ENCODE measurements around the gene MBIP.
"Not testable (repeated sequence)": the region's sequence is repeated elsewhere in the genome, so short reads cannot be mapped to it uniquely, and the experiment has no call there.

Gene MBIP, protein sequence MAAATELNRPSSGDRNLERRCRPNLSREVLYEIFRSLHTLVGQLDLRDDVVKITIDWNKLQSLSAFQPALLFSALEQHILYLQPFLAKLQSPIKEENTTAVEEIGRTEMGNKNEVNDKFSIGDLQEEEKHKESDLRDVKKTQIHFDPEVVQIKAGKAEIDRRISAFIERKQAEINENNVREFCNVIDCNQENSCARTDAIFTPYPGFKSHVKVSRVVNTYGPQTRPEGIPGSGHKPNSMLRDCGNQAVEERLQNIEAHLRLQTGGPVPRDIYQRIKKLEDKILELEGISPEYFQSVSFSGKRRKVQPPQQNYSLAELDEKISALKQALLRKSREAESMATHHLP

GRCh38 chr14:36320200-36320896 lies at the start of gene MBIP:
Gene MBIP (minus strand): TSS chr14:36320637. CDS start chr14:36320588, 49 bp downstream.
- peak; percentile 91 for DNase-seq

- no peak for DNase-seq
Observed at GRCh38 chr14:36367985-36368774, 47.7 kb upstream of the MBIP start.

GRCh38 chr14:36365766-36366165 lies 45.3 kb upstream of the MBIP start:
- no peak for DNase-seq

GRCh38 chr14:36363704-36364103 lies 43.3 kb upstream of the MBIP start:
- DNase-seq, result no peak

- DNase-seq, result no peak
Observed at GRCh38 chr14:36362648-36363047, 42.2 kb upstream of the MBIP start.

DNA sequence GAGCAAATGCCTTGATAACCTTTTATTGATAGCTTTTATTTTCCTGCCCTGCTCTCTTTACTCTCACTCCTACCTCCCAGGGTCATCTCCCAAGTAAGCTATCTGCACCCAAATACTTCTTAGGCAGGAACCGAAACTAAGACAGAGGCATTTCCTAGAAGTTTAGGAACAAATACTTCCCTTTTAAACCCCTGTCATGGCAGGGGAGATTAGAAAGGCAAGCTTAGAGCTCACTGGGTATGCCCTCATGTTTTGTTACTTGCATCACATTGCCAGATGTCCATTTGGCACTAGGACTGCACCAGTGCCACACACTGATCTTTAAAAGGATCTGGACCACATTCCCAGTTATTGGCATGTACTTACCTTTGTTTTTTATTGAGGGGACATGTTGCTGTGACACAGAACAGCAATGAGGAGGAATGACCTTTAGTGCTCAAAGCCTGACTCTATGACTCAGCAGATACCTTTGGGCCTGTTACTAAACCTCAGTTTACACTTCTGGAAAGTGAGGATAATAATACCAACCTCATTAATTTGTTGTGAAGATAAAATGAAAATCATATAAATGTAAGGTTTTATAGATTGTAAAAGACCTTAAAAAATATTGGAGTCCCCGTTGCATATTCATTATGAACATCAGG lies 40.9 kb upstream of the MBIP start:
- DNase-seq, result no peak

DNA sequence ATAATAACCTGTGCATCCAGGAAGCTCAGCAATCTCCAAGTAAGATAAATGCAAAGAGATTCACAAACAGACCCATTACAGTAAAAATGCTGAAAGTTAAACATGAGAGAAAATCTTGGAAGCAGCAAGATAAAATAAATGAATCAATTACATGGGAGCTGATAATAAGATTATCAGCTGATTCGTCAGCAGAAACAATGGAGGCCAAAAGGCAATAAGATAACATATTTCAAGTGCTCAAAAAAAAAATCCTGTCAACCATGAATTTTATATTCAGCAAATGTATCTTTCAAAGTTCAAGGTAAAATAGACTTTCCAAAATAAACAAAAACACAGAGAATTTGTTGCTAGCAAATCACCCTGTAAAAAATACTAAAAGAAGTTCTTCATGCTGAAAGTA lies 36.4 kb upstream of the MBIP start:
- DNase-seq, result no peak

GRCh38 chr14:36346052-36346451 lies 25.6 kb upstream of the MBIP start:
- no peak for DNase-seq

DNA sequence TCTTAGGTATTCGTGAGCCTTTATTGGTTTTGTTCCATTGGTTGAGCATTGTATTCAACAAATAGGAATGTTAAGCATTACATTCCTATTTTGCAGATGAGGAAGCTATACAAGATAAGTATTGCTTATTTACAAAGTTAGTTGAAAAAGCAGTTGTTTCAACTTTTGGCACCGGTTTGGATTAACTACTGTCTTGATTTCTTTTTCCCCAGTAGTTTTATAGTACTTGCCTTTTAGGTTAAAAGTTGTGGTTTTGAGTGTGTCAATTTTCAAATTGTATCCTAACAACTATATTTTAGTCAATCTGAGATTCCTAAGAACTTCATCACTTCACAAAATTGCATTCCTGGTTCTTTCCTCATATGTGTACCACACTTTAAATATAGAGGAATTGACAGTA lies 23.8 kb upstream of the MBIP start:
- no peak for DNase-seq

DNA sequence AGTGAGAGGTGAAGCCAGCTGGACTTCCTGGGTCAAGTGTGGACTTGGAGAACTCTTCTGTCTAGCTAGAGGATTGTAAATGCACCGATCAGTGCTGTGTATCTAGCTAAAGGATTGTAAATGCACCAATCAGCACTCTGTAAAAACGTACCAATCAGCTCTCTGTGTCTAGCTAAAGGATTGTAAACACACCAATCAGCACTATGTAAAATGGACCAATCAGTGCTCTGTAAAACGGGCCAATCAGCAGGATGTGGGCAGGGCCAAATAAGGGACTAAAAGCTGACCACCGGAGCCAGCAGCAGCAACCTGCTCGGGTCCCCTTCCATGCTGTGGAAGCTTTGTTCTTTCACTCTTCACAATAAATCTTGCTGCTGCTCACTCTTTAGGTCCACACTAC lies 21.4 kb upstream of the MBIP start:
- DNase-seq, result not testable (repeated sequence)

DNA sequence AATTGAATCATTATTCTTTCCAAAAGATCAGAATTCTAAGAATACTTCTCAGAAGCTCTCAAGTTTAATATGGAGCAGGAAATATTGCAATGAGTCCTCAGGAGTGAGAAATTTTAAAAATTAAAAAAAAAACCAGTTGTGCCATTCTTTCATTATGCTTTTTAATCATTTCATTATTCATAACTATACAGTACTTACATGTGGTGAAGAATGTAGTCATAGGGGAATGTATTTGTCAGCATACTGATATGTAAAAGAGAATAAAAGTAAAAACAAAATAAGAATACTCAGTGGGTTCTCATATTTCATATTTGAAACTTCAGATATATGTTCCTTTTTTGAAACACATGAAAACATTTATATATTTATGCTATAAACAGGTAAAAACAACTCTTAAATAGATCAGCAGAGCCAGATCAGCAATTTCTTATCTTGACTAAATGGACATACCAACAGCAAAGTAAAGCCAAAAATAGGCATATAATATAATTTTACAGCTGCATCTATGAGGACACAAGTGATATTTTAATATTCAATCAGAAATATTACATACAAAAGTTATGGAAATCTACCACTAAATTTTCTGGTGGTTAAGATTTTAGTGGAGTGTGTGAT lies 19.9 kb upstream of the MBIP start:
- DNase-seq, result no peak

DNA sequence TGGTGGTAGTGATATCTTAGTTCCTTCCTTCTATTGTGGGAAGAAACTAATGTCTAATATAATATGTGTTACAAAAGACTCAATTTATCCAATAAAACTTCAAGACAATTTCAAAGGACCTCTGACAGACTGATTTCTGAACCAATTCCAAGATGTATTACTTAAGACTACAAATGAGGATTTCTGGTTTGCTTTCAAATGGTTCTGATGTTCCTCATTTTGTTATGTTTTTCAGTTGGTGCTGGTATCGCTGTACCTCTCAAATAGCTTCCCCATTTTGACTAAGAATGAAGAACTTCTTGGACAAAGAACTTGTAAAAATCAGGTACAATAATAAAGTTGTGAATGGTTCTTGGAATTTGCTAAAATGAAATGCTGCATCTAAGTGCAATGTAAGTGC lies 19.4 kb upstream of the MBIP start:
- DNase-seq, result no peak

DNA sequence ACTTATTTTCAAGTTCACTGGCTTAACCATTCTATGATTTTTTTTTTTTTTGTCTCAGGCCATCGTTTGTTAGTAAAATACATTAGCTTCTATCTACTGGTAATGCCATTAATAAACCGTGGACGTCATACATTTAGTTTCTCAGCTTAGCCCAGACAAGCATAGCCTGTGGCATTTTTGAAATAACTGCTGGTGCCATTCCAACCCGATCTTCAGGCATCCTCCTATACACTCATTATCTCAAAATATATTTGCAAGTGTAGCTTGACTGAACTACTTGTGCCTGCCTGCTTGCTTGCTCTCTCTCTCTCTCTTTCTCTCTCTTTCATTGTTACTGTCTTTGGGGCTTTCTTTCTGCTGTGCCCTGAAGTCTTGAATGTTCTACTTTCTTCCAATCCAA lies 12.7 kb upstream of the MBIP start:
- DNase-seq, result no peak

DNA sequence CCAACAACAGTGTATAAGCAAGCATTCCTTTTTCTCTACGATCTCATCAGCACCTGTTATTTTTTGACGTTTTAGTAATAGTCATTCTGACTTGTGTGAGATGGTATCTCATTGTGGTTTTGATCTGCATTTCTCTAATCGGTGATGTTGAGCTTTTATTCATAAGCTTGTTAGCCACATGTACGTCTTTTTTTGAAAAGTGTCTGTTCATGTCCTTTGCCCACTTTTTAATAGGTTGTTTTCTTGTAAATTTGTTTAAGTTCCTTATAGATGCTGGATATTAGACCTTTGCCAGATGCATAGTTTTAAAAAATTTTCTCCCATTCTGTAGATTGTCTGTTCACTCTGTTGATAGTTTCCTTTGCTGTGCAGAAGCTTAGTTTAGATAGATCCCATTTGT lies 7.1 kb upstream of the MBIP start:
- DNase-seq, result not testable (repeated sequence)

DNA sequence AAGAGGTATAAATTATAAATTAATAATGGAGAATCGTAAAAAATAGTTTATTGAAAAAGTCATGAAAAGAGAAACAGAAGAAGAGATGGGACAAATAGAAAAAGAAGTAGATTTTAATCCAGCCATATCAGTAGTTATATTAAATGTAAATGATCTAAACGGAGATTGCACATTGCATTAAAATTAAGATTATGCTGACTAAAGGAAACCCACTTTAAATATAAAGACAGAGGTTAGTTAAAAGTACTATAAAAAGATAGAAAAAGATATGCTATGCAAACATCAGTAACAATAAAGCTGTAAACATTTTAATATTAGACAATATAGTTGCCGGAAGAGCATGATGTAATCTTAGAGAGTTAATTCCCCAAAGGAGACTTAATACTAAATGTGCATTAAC lies 5.4 kb upstream of the MBIP start:
- DNase-seq, result no peak

DNA sequence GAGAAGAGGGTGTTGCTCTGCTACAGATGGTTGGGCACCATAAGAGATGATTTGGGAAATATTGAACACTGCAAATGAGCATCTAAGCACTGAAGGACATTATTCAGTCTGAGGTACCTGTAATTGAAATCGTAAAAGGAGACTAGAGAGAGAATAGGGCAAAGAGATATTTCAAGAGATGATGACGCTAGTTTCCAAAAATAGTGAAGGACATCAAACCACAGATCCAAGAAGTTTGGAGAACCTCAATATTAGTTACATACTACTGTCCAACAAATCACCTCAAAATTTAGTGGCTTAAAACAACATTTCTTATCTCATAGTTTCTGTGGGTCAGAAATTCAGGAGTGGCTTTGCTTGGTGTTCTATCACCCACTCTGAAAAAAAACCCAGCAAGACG lies 4.5 kb upstream of the MBIP start:
- no peak for DNase-seq

- no peak for DNase-seq
Observed at GRCh38 chr14:36320897-36321381, 502 bp upstream of the MBIP start.

DNA sequence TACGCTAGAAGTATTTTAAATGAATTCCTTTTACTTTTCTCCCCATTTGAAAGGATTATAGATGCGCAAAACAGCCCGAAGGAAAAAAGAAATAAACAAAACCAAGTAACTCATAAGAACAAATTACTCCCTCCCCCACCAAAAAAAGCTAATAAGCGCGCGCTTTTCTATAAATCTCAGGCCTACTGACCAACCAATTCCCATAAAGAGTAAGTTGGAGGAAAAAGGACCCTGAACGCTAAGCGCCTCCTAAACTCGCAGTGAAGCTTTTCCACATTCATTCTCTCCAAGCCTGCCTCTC lies 588 bp downstream of the MBIP start:
- no peak for DNase-seq

DNA sequence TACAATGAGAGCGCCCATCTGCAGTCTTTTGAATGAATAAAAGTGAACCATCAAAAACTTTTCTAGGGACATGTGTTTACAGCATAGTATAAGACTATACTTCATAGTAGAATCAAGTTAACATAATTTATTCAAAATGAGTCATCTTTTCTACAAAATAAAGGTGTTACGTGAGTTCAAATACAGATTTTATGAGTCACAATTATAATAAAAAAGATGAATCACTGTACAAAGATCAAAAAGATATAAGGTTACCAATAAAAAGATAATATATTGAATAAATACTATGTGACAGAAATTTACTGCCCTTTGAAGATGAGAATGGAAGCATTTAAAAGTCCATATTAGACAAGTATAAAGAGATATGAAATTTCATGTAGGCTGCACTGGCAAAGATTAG lies 2.8 kb downstream of the MBIP start:
- DNase-seq, result no peak

GRCh38 chr14:36316131-36316530 lies 4.3 kb downstream of the MBIP start:
- no peak for DNase-seq

- DNase-seq, result no peak
Observed at GRCh38 chr14:36315159-36315853, 5.1 kb downstream of the MBIP start.

DNA sequence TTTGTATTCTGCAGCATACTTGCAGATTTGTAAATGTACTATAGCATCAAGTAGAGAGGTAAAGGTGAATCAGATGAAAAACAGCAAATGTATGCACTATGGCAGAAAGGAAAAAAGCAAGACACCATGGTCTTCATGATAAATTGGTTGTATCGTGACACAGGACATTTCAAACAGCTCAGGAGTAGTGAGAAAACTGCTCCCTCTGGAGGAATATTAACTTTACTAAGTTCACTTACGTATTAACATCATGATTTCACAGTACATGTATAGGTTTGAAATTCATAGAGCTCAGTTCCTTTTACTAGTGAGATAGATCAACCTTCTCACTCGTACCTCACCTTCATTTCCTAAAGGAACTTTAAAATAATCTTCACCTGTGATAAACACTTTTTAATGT lies 6.5 kb downstream of the MBIP start:
- DNase-seq, result no peak

Data from activated CD8-positive, alpha-beta memory T cell treated with anti-CD3 and anti-CD28 coated beads, Interleukin-2, amount 50 U/mL, for 4 hours (primary cell).